AG09309 (cell line): Measurements from ENCODE around the gene GRIN2A.

Source experiments
- DNase-seq: peaks from one replicate; pipeline ENCODE4 v3.0.0-alpha.2; 2010; ENCODE audit warnings: low read depth
- H3K4me3 ChIP-seq: 2 replicates; pipeline ENCODE4 v1.5.1; 2011; ENCODE audit warnings: mild to moderate bottlenecking, low read depth, low read length, moderate library complexity; ENCODE audit not compliant: control insufficient read depth
- CTCF ChIP-seq: IDR thresholded peaks from 2 replicates; pipeline ENCODE4 v1.5.1; 2011; ENCODE audit warnings: mild to moderate bottlenecking, low read depth, low read length, inconsistent platforms; ENCODE audit not compliant: insufficient read depth, control insufficient read depth; ENCODE audit errors: missing control alignments

The GRIN2A gene

GRCh38 chr16:9941245-9941644 lies 241.0 kb downstream of the GRIN2A start:
- DNase-seq, result no peak
- no peak for TF ChIP-seq CTCF
- H3K4me3 ChIP-seq, result no peak overlapping the region

GRCh38 chr16:9934723-9935508 lies 247.3 kb downstream of the GRIN2A start:
- no peak for DNase-seq
- H3K4me3 ChIP-seq, result no peak overlapping the region
- TF ChIP-seq CTCF, result no peak

- H3K4me3 ChIP-seq, result no peak overlapping the region
- no peak for DNase-seq
- TF ChIP-seq CTCF, result no peak
Observed at GRCh38 chr16:9932919-9933653, 249.1 kb downstream of the GRIN2A start.

- no peak overlapping the region for H3K4me3 ChIP-seq
- DNase-seq, result no peak
- no peak for TF ChIP-seq CTCF
Observed at GRCh38 chr16:9932000-9932399, 250.2 kb downstream of the GRIN2A start.

- no peak for TF ChIP-seq CTCF
- no peak overlapping the region for H3K4me3 ChIP-seq
- no peak for DNase-seq
Observed at GRCh38 chr16:9929836-9930235, 252.4 kb downstream of the GRIN2A start.

GRCh38 chr16:9929313-9929712 lies 252.9 kb downstream of the GRIN2A start:
- TF ChIP-seq CTCF, result no peak
- DNase-seq, result no peak
- no peak overlapping the region for H3K4me3 ChIP-seq
